Measurements from ENCODE around the gene WIPF3.

Gene WIPF3

DNA sequence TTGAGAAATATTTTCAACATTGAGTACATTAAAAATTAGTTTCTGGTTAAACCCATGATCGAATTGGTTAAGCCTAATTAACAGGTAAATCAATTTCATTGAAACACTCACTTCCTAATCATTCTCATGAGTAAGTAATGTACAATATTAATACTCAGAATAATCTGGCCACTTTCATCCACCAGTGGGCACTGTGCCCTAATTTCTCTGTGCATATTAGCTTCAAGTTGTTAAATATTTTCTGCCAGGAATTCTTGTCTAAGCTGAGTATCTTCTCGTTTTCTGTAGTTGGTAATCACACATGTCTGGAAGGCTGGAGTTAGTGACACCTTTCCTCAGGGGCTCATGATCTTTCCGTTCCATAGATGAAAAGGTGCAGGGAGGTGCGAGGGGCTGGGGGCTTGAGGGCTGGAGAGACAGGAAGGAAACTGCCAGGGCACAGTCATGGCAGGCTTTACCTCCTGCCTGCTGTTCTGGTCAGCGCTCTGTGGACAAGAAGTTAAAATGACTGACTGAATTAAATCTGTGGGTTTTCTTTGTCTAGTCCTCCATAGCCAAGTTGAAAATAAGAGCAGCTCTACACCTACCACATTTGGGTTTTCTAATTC lies 71.9 kb downstream of the WIPF3 start:
- H3K4me1 Mint-ChIP-seq, result peaks cover 17% of the 10 kb centered on the region
- TF ChIP-seq, protein P1, sequence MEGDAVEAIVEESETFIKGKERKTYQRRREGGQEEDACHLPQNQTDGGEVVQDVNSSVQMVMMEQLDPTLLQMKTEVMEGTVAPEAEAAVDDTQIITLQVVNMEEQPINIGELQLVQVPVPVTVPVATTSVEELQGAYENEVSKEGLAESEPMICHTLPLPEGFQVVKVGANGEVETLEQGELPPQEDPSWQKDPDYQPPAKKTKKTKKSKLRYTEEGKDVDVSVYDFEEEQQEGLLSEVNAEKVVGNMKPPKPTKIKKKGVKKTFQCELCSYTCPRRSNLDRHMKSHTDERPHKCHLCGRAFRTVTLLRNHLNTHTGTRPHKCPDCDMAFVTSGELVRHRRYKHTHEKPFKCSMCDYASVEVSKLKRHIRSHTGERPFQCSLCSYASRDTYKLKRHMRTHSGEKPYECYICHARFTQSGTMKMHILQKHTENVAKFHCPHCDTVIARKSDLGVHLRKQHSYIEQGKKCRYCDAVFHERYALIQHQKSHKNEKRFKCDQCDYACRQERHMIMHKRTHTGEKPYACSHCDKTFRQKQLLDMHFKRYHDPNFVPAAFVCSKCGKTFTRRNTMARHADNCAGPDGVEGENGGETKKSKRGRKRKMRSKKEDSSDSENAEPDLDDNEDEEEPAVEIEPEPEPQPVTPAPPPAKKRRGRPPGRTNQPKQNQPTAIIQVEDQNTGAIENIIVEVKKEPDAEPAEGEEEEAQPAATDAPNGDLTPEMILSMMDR (IDR thresholded peaks at IDR 0.05), result peak; percentile 36
- peaks cover 46% of the 10 kb centered on the region for H3K27me3 Mint-ChIP-seq (ENCODE audit: low read depth, poor library complexity)
- no peaks in the 10 kb centered on the region for H3K9me3 Mint-ChIP-seq
- H3K4me3 Mint-ChIP-seq, result no peak overlapping the region
- peaks cover 10% of the 10 kb centered on the region for H3K36me3 Mint-ChIP-seq (ENCODE audit: low read depth)
- no peak for DNase-seq
- H3K27ac Mint-ChIP-seq, result no peak overlapping the region

DNA sequence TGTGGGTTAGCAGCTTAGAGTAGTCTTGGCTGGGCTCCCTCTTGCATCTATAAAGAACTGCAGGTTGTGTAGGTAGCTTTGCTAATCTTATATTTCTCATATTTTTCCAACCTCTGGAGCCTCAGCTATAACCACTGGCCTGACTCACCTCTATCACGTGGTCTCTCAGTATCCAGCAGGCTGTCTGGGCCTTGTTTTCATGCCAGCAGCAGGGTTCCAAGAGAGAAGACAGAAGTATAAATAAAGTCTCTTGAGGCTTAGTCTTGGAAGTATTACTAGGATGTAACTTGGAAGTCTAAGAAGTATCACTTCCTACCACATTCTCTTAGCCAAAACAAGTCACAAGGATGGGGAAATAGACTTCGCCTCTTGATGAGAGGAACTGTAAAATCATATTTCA lies 73.3 kb downstream of the WIPF3 start:
- peaks cover 19% of the 10 kb centered on the region for H3K4me1 Mint-ChIP-seq
- H3K27ac Mint-ChIP-seq, result no peak overlapping the region
- H3K9me3 Mint-ChIP-seq, result no peaks in the 10 kb centered on the region
- no peak overlapping the region for H3K4me3 Mint-ChIP-seq
- peaks cover 10% of the 10 kb centered on the region for H3K36me3 Mint-ChIP-seq (ENCODE audit: low read depth)
- H3K27me3 Mint-ChIP-seq (ENCODE audit: low read depth, poor library complexity), result peaks cover 48% of the 10 kb centered on the region
- DNase-seq, result no peak
- TF ChIP-seq, protein P1 (IDR thresholded peaks at IDR 0.05), result no peak

DNA sequence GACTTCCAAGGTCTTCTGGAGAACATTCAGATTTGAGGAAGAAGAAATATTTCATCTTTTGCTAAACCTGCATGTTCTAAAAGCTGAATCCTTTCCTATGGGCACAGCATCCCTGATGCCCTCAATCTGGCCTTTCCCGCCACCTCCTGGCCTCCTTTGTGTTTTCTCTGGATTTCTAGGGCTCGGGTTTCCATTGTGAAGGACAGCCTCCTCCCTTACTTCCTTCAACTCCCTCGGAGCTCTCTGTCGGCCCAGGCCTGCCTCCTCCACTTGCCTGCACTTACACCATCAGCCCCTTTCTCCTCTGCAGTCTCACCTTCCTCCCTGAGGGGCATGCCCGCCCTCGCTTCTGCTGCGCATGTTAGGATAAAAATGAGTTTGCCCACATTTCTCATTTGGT lies 75.4 kb downstream of the WIPF3 start:
- H3K9me3 Mint-ChIP-seq, result no peaks in the 10 kb centered on the region
- no peak overlapping the region for H3K27ac Mint-ChIP-seq
- TF ChIP-seq, protein P1 (IDR thresholded peaks at IDR 0.05), result no peak
- peaks cover 10% of the 10 kb centered on the region for H3K36me3 Mint-ChIP-seq (ENCODE audit: low read depth)
- peaks cover 19% of the 10 kb centered on the region for H3K4me1 Mint-ChIP-seq
- DNase-seq, result peak; percentile 26
- H3K27me3 Mint-ChIP-seq (ENCODE audit: low read depth, poor library complexity), result peaks cover 48% of the 10 kb centered on the region
- H3K4me3 Mint-ChIP-seq, result no peak overlapping the region

DNA sequence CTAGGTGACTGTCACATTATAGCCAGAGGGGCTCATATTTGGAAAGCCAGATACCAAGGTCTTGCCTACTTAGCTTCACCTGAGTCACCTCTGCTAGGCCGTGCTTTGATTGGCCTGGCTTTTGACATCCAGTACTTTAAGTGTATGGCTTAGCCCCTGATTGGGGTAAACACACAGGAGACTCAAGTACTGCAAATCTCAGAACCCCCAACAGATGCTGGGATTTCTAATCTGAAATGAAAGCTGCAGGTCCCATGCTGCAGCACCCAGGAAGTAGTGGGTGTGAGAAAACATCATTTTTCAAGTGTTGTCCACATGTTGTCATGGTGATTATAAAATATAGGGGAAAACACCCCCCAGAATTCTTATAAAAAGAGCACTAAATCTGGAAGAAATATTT lies 76.2 kb downstream of the WIPF3 start:
- peaks cover 10% of the 10 kb centered on the region for H3K36me3 Mint-ChIP-seq (ENCODE audit: low read depth)
- TF ChIP-seq, protein P1 (IDR thresholded peaks at IDR 0.05), result no peak
- peaks cover 48% of the 10 kb centered on the region for H3K27me3 Mint-ChIP-seq (ENCODE audit: low read depth, poor library complexity)
- peak overlapping the region; percentile 70 for H3K4me3 Mint-ChIP-seq
- H3K27ac Mint-ChIP-seq, result no peak overlapping the region
- H3K9me3 Mint-ChIP-seq, result no peaks in the 10 kb centered on the region
- H3K4me1 Mint-ChIP-seq, result peaks cover 19% of the 10 kb centered on the region
- no peak for DNase-seq

DNA sequence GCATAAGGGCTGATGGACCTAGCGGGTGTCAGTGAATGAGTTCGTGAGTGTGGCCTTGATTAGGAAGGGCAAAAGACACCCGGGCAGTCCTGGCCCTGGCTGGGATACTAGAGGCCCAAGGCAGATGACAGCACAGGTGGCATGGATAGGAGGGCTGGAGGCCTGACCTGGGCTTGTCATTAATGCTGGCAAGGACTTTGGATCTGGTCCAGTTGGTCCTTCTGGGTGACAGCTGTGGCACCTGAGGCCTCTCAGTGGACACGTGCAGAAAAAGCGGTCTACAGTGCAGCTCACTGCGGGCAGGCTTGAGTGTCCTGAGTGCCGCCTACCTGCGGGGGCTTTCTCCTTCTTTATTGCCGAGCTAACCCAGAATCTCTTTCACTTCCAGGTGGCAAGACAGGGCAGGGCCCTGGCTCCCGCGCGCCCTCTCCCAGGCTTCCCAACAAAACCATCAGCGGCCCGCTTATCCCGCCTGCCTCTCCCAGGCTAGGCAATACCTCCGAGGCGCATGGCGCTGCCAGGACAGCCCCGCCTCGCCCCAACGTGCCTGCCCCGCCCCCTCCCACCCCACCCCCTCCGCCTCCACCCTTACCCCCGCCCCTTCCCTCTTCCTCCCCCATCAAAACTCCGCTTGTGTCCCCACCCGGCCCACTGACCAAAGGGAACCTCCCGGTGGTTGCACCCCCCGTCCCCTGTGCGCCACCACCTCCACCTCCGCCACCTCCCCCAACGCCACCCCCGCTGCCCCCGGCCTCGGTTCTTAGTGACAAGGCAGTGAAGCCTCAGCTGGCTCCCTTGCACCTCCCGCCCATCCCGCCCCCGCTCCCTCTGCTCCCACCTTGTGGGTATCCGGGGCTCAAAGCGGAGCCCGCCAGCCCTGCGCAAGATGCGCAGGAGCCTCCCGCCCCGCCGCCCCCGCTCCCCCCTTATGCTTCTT lies 77.4 kb downstream of the WIPF3 start:
- Mint-ChIP-seq H3K27ac (no peak overlapping the region), H3K27me3 (ENCODE audit: low read depth, poor library complexity) (peaks cover 45% of the 10 kb centered on the region), H3K4me3 (peak overlapping the region; percentile 70), H3K36me3 (ENCODE audit: low read depth) (peaks cover 10% of the 10 kb centered on the region), H3K9me3 (no peaks in the 10 kb centered on the region), H3K4me1 (peaks cover 19% of the 10 kb centered on the region)
- TF ChIP-seq, protein P1 (IDR thresholded peaks at IDR 0.05), result no peak
- DNase-seq, result peak; percentile 41
